T1000 (cell line): Measurements from ENCODE around the gene GJD3.

Experiments
- DNase-seq: peaks from one replicate; lab custom pipeline; 2025; ENCODE audit warnings: mixed read lengths; lab: John Stamatoyannopoulos, UW

GJD3 gene

DNA sequence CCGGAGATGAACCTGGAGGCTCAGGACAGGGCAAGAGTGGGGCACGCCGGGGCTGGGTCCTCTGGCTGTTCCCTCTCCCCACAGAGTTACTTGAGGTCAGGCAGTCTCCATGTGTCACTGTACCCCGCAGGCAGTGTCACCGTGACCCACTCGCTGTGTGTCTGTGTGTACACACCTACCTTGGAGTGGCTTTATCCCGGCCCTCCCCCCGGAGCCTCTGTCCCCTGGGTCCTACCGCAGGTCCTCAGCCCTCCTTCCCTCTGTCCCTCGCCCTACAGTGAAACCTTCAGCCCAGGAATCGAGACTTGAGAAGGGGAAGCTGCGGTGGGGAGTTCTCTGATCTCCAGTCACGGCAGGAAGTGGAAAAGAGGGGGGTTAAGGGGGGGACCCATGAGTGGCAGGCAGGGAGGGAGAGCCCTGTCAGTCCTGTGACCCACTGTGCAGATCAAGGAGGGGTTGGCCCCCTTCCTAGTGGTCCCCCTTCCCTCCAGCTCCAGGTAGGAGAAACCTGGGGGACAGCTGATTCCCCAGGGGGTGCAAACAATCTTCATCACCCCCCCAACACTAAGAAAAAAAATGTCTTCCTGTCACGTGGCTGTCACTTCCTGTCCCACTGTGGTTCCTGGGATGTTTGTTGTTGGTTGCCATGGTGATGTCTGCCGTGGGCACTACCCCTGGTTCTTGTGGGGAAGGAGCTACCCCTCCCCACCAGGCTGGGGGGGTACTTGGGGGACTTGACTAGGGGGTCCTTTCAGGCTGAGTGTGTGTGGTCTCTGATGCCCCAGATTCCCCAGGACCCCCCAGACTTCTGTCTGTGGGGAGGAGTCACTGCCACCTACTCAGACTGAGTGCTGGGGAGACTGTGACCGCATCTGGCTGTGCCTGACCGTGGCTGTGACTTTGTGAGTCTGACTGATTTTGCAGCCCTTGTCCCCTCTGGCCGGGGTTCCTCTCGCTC lies 41.9 kb downstream of the GJD3 start:
- DNase-seq = peak; percentile 78

DNA sequence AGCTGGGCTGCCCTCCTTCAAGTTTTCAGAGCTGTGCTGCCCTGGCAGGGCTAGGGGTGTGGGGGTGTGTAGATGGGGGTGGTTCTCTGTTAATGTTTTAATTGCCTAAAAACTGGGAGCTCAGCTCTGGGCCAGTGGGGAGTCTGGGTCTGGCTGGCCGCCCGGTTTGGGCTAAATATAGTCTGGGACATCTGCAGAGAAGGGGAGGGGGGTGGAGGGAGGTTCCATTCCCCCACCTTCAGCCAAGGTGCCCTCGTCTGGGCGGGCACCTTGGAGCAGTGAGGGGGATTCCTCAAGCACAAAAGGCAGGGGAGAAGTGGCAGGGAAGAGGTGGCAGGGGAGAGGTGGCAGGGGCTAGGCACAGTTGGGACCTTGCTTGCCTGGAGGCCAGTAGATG lies 42.6 kb downstream of the GJD3 start:
- DNase-seq = no peak

DNA sequence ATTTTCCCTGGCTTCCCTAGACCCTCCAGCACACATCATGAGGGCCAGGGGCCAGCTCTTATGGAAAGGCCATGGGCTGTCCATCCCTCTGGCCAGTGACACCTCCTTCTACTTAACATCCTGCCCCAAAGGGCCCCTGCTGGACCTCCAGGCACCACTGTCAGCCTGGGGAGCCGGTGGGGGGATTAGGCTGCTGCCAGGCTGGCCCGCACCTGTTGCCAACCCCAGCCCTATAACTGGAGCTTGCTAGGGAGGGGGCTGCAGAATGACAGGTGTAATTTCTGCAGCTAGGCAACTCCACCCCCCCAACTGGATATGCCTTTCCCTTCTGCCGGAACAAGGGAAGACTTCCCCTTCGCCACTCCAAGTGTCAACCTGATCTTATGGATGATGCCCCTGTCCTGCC lies 43.0 kb downstream of the GJD3 start:
- no peak for DNase-seq

DNA sequence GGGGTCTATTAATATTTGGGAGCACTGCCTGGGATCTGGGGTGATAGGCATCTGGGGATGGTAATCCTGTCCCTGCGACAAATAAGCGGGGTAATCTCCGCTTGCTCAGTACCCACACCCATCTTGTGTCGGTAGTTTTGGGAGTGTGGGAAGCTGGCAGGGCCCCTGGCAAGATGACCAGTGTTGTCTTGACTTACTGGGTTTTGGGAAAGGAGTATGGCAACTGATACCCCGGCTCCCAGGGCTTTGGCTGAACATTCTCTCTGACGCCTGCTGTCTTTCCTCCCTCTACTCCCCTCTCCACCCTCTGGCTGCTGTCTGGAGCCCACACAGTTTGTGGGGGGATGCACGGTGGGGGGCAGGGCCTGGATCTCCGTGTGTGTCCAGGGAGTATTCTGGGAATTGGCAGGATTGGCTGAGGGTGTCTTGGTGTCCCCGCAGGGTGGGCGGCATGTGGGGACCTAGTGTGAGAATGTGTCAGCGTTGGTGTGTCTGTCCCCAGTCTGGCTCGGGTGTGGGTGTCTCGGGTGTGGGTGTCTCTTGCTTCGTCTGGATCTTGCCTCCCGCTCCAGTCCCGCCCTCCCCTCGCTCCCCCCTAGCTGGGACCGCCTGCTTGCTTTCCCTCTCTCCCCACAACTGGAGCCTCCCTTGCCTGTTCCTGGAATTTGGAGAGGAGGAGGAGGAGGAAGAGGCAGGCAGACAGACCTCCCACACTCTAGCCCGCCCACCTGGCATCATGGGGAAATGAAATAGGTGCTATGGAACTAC lies 43.6 kb downstream of the GJD3 start:
- no peak for DNase-seq

DNA sequence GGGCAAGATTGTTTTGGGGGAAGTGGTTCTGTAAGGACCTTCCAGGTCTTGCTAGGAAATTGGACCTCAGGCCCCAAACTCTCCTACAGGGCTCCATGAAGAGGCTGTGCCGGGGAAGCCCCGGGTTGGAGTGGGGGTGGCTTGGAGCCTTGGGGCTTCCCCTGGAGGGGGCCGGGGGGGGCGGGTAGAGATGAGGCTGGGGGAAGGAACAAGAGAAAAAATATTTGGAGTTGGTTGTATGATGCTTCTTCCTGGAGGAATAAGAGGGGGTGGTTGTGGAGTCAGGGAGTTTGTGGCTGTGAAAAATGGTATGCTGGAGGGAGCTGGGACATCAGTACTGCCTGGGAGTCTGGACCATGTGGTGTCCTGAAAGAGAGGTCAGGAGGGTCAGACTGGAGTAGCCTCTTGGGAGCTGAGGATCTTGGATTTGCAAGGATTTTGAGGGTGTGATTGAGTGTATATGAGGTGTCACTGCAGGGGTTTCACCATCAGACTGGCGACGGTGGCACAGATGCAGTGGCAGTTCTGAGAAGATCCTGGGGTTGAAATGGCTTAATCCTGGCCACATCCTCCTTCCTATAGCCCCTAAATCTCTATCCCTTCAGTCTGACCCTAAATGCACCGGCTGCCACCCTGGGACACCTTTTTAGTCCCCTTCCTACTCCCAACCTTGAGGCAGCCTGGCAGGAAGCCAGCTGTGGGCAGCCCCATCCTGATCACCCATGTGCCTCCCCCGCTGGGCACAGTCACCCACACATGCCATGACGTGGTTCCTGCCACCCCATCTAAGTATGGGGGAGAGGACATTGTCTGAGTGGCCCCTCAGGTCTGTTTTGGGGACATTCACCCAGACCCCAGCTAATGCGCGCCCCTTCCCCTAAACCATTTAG lies 44.6 kb downstream of the GJD3 start:
- no peak for DNase-seq

DNA sequence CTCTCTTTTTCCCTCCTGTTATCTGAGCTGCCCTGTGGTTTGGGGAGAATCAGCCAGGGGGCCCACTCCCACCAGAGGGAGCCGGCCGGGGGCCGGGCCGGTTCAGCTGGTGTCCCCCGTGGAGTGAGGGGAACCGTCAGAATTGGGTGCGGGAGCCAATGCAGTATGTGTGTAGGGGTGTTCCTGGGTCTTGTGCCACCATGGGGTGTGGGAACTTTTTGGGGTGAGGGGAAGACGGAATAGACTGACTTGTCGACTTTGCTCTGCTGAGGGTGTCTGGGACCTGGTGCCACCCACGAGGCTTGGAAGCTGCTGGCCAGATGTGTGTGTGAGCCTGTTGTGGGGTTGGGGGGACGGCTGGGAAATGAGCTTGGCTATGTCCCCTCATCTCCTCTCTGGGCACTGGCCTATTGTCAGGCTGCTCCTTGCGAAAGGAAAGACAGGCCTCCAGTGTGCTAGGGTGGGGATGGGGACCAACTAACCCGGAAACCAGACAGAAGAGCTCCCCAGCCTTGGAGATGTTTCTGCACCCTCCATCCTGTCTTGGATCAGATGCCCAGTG lies 45.6 kb downstream of the GJD3 start:
- no peak for DNase-seq

DNA sequence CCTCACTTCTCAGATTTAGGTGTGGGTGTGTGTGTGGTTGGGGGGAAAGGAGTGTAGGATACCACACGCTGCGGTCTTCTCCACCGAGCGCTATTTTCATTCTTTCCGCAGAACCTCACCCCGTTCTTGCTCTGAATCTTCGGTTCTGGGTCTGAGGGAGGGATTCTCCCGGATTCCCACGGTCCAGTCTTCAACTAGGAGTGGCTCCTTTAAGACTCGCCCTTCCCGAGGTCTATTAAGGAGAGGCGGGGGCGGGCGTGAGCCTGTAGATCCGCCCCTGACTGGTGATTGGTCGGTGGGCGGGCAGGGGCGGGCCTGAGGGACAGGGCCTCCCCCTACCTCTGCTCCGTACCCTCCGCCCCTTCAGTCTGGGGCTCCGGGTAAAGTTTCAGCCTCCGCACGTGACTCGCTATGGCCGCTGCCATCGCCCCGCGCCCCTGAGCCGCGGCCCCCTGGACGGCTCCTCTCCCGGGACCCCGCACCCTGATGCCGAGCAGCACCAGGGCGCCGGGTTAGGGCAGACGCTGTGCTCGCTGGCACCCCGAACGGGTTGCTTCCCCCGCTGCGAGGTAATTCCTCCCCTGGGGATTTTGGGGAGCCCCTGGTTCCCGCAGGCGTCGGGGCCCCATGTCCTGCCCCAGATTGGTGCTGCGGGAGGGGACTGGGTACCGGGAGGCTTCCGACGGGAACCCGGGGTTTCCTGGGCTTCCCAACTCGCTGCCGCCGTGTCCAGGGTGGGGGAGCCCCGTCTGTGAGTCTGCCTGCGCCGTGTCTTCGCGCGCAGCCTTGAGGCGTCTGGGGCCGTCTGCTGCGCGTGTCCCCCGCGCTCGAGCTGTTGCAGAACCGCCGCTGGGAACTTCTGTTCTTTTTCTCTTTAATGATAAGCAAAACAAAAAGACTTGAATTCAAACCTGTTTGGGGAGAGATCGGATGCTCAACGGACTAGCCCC lies 46.4 kb downstream of the GJD3 start:
- peak; percentile 89 for DNase-seq

DNA sequence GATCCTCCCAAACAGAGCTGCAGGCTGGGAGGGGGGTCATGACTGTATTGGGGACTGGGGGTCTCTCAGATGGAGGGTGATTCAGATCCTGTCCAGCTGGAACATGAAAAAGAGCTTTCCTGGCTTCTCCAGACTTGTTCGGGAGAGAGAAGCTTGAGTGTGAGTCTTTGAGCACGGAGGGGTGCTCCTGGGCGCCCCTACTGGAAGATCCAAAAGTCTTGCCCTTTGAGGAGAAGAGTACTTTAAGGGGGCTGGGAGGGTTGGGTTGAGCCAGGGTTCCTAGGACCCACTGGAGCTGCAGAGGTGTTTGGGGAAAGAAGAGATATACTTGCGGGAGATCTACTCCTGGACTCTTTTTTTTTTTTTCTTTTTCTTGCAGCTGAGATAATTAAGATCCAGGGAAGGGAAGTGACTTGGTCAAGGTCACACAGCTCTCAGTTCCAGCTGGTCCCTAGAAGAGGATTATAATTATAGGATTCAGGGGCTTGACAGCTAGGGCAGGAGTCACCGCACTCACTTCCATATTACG lies 47.1 kb downstream of the GJD3 start:
- peak; percentile 34 for DNase-seq

DNA sequence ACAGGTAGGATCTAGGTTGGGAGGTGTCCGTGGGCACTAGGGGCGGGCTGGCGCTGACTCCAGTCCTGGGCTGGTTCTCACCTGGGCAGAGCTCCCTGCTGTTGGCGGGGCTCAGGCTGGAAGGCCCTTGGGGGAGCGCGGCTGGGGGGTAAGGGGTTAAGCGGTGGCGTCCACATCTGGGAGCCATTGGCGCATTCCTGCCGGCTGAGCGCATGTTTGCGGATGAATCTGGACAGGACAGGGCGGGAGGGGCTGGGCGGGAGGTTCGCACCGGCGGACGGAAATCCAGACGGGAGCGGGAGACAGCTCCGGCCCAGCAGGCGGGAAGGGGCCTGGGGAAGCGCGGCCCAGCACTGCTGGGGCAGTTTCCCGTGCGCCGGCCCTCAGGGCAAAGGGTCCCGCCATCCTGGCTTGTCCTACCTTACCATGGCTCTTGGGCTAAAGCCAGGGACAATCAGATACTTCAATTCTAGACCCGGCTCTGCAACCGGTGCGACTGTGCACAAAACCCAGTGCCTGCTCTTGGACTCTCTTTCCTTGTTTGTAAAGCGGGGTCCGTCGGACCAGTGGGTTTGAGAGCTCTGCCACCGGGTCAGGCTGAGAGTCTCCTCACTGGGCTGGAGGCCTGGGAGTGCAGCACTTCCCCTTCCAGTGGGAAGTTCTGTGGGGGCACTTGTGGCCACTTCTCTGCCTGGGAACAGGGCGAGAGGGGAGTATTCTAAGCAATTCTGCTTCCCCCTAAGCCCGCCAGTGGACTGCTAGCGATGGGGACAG lies 47.8 kb downstream of the GJD3 start:
- peak; percentile 45 for DNase-seq

DNA sequence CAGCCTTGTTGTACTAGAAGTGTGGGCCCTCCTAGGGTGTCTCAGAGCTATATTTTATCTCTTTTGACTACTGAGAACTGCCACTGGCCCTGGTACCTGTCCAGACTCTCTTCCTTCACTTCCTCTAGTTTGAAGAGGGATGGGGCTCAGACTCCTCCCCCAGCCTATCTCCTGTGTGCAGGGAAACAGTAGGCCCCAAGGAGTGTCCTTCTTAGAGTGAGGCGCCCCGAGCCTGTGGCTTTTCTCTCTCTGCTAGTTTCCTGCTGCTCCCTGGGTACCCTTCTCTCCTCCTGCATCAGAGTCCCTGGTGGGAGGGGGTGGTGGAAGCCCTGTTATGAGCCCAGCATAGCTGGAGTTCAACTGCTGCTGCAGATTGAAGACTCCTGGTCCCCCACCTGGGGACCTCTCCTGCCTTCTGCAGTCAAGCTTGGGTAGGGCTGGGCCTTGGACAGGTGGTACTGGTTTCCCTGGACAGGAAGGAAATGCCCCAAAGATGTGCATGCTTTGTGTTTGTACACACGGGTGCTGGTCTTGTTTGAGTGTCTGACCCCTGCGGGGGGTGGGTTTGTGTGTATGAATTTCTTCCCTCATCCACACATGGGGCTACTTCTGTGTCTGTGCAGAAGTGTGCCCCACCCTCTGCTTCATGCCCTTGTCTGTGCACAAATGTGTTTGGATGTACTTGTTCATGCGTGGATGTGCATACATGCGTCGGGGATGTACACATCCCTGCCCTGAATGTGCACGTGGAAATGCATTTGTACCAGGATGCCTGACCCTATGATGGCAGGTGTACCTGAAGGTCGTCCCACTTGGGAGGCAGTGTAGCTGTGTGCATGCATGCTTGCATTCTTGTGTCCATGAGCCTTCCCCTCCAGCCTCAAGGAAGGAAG lies 48.6 kb downstream of the GJD3 start:
- DNase-seq = no peak

DNA sequence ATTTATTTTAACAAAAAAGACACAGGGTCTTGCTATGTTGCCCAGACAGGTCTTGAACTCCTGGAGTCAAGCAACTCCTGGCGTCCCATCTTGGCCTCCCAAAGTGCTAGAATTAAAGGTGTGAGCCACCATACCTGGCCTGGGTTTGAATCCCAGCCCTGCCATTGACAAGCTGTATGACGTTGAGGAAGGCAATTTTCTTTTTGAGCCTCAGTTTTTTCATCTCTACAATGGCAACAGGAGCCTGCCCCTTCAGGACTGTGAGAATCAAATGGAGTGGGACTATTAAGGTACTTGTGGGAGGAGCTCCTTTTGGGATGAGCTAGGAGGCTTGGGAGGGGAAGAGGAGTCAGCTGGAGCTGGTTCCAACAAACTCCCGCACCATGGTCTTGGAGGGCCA lies 49.3 kb downstream of the GJD3 start:
- DNase-seq = no peak

DNA sequence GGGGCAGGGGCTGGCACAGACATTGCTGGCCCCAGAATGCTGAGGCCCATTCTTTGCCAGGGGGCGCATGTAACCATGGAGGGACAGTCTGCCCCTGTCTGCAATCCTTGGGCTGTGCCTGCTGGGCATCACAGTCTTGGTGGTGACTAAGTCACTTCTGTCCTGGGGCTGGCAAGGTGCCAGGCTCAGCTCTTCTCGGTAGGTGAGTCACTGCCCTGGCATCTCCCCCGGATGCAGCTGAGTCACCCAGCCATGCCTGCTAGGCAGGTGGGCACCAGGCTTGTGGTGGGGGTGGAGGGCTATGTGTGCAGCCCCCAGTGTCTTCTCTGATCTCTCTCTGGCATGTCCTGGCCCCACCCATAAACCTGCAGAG lies 50.0 kb downstream of the GJD3 start:
- peak; percentile 94 for DNase-seq

DNA sequence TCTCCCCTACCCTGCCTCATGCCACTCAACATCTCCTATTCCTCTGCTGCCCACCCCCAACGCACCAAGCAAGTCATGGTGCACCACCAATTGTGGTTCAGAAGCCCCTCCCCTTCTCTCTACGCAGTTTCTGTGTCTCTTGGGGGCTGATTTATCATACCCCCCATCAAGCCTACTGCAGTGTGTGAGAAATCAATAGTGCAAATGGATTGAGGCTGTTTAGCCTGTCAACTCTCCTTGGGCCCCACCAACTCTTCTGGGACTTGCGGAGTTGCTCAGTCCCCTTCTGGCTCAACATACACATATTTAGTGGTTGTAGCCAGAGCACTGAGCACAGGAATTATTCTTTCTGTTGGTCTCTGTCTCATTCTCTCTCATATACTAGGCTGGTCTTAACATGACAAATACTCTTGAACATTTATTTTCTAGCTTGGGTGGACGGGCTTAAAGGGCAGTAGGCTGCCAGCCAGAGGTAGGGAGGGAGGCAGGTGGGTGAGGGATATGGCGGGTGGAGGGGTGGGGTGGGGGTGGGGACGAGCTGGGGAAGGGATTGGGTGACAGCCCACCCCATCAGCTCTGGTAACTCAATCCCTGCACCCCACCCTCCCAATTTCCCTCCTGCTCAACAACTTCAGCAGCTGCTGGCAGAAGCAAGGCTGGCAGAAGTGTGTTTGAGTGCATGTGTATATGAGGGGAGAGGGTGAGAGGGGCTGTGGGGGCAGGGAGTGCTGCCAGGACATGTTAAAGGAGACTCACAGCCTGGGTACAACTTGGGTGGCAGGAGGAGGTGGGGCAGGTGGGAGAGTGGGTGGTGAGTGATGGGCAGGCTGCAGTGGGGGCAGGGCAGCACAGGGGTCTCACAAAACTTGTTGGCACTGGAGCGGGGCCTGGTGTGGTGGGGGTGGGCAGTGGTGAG lies 50.6 kb downstream of the GJD3 start:
- DNase-seq = no peak
